Suprapubic skin (tissue), 4 donors: Measurements from ENCODE around the gene CFL1. TPM values are rescaled to one million over a fixed set of nuclear protein-coding genes. Genes with fewer than 3 reads are reported as not detected.

ENCODE experiments used
- DNase-seq, 2 donors: peaks; one replicate each; pipeline ENCODE4 v3.0.0-alpha.2; 2019; ENCODE audit warnings: low spot score in 2 of 2
- H3K27ac ChIP-seq: fragments of 200-600 bp; sonication (generic); one replicate; pipeline ENCODE4 v1.5.1; 2019
- H3K27me3 ChIP-seq: fragments of 200-600 bp; sonication (generic); one replicate; pipeline ENCODE4 v1.5.1; 2019
- H3K36me3 ChIP-seq: fragments of 200-600 bp; sonication (generic); one replicate; pipeline ENCODE4 v1.5.1; 2019
- H3K4me1 ChIP-seq: fragments of 200-600 bp; sonication (generic); one replicate; pipeline ENCODE4 v1.5.1; 2019
- H3K4me3 ChIP-seq: fragments of 200-600 bp; sonication (generic); one replicate; pipeline ENCODE4 v1.5.1; 2019; ENCODE audit warnings: mild to moderate bottlenecking
- H3K9me3 ChIP-seq: fragments of 200-600 bp; sonication (generic); one replicate; pipeline ENCODE4 v1.5.1; 2019
- EP300 ChIP-seq: sonication (generic); formaldehyde crosslinking; IDR thresholded peaks from one replicate; pipeline ENCODE4 v1.6.1; 2017; ENCODE audit warnings: antibody characterized with exemption
- POLR2A ChIP-seq, 2 donors: fragments of 450-650 bp; IDR thresholded peaks; one replicate each; pipeline ENCODE4 v1.6.1; 2017; ENCODE audit warnings: antibody characterized with exemption in 2 of 2, mild to moderate bottlenecking in 2 of 2, moderate library complexity in 2 of 2
- POLR2AphosphoS5 ChIP-seq, 3 donors: sonication (generic); formaldehyde crosslinking; IDR thresholded peaks; one replicate each; pipeline ENCODE4 v1.6.1; 2017; ENCODE audit warnings: antibody characterized with exemption in 3 of 3
- whole genome bisulfite sequencing: methylation state at CpG from one replicate; pipeline ENCODE4 v1.1.5; 2018; 5-methylcytosine and 5-hydroxymethylcytosine counted together
- total RNA-seq, 4 donors: library from RNA; depleted of rRNA; stranded (reverse); fragments of >200 nt; gene quantifications; one replicate each; pipeline ENCODE4 v1.1.0, GENCODE V29; 2016
- TF ChIP-seq, protein P1 (sequence below), 2 donors: fragments of 200-600 bp in 1 of 2; fragments of 450-650 bp in 1 of 2; sonication (generic) in 1 of 2; IDR thresholded peaks; one replicate each; pipeline ENCODE4 v1.5.1; 2016 to 2019; ENCODE audit warnings: antibody characterized with exemption in 2 of 2, mild to moderate bottlenecking in 1 of 2, moderate library complexity in 1 of 2

CFL1 gene
- total RNA-seq, 4 donors from 2014 or later: 331 to 608 (median 584) TPM

DNA sequence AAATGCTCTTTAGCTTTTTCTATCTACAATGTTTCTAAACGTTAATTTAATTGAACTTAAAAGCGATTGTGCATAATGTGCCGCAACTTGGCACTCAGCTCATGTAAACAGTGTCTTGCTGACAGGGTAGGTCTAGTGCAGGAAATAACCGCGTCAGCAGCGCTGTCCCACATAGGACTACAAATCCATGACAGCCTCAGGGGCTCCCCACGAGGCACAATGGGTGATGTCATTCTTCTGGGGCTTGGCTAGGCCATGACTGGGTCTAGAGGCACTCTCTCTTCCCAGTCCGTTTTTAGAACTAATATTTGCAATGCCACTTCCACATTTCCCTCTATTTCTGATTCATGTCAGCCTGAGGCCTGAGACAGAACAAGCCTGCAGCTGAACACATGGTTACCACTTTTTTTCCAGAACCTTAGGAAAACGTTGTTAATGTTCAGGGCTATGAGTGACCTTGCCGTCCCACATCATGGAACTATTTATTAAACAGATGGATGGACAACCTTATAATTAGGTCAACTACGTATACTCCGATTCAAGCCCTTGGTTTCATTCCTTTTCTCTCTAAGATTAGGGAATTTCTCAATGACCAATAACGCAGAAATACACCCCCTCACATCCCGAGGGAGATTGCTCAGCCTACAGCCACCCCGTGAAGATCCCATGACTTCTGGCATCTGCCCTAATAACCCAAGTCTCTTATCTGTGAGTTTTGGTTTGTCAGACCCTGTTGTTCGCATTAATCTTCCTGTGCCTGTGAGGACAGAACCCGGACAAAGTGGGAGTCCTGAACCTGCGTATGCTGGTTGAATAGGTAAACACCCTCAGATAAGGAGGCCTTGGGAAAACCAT lies 43.6 kb downstream of the CFL1 start:
- H3K27ac ChIP-seq: peak overlapping the region; percentile 34
- WGBS: 49% methylated on average over 18 of the region's 18 CpGs
- peaks cover 37% of the 10 kb centered on the region for H3K4me1 ChIP-seq
- no peaks in the 10 kb centered on the region for H3K9me3 ChIP-seq
- H3K4me3 ChIP-seq: no peak overlapping the region
- DNase-seq: no peak
- no peak for TF ChIP-seq POLR2AphosphoS5 (IDR thresholded peaks at IDR 0.05)
- TF ChIP-seq, protein P1, sequence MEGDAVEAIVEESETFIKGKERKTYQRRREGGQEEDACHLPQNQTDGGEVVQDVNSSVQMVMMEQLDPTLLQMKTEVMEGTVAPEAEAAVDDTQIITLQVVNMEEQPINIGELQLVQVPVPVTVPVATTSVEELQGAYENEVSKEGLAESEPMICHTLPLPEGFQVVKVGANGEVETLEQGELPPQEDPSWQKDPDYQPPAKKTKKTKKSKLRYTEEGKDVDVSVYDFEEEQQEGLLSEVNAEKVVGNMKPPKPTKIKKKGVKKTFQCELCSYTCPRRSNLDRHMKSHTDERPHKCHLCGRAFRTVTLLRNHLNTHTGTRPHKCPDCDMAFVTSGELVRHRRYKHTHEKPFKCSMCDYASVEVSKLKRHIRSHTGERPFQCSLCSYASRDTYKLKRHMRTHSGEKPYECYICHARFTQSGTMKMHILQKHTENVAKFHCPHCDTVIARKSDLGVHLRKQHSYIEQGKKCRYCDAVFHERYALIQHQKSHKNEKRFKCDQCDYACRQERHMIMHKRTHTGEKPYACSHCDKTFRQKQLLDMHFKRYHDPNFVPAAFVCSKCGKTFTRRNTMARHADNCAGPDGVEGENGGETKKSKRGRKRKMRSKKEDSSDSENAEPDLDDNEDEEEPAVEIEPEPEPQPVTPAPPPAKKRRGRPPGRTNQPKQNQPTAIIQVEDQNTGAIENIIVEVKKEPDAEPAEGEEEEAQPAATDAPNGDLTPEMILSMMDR (IDR thresholded peaks at IDR 0.05): no peak
- no peak for TF ChIP-seq POLR2A (IDR thresholded peaks at IDR 0.05)
- TF ChIP-seq EP300: no peak
- no peaks in the 10 kb centered on the region for H3K27me3 ChIP-seq
- no peaks in the 10 kb centered on the region for H3K36me3 ChIP-seq

DNA sequence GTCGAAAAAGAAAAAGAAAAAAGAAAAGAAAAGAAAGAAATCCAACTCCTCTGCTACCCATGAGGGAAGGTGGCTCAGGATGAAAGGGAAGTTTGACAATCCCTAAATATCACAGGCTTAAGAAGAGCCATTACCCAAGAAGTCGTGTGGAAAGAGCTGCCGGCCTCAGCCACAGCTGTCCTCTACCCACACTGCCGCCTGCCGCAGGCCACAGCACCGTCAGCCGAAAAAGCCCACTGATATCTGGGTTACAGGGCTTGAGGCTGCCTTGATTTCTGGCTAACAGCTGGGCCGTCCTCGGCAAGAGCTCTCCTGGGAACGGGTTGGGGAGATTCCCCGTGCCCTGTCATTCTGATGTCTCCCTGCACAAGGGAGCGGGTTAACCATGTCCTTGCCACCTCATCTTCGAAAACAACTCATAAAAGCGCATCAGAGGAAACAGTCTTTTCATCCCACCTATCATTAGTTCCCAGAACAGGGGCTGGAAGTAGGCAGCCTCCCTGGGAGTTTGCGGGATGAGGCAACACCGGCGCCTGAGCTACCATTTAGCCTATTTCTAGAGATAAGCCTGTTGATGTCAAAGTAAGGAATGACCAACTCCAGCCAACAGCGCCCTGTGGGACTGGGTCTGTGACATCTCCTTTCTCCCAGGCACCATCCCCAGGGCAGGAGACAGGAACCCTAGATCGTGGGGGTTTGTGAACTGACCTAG lies 46.1 kb downstream of the CFL1 start:
- H3K4me3 ChIP-seq: no peak overlapping the region
- H3K36me3 ChIP-seq: no peaks in the 10 kb centered on the region
- H3K27ac ChIP-seq: no peak overlapping the region
- H3K4me1 ChIP-seq: peaks cover 32% of the 10 kb centered on the region
- TF ChIP-seq, protein P1 (IDR thresholded peaks at IDR 0.05): no peak
- TF ChIP-seq POLR2AphosphoS5 (IDR thresholded peaks at IDR 0.05) (no peak), EP300 (no peak), POLR2A (IDR thresholded peaks at IDR 0.05) (no peak)
- DNase-seq: no peak
- no peaks in the 10 kb centered on the region for H3K27me3 ChIP-seq
- 66% methylated on average over 19 of the region's 19 CpGs for WGBS
- H3K9me3 ChIP-seq: no peaks in the 10 kb centered on the region

DNA sequence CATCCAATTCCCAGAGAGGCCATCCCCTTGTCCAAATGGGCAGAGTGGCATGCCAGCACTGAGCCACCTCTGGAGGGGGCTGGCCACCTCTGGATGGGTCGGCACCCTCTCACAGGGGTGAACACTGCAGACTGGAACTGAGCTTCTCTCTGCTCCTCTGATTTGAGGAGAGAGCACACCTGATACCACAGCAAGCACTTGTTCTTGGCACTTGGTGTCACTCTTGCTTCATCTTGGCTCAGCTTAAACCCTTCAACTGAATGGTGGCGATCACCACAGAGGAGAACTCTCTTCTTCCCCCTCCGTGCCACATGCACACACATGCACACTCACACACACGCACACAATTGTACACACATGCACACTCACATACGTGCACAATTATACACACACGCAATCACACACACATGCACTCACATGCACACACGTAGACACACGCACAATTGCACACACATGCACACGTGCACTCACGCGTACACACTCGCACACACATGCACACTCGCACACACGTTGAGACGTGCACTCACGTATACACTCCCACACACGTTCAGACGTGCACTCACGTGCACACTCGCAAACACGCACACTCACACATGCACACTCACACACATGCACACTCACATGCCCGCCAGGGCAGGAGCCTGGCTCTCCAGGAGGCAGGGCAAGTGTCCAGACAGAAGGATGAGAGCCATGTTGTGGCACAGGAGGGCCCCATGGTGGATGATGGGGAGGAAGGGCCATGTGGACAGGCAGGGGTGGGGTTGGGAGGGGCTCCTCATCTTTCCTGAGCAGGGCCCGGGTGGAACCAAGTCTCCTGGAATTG lies 47.7 kb downstream of the CFL1 start:
- TF ChIP-seq, protein P1 (IDR thresholded peaks at IDR 0.05): no peak
- no peak for TF ChIP-seq POLR2A (IDR thresholded peaks at IDR 0.05)
- TF ChIP-seq POLR2AphosphoS5 (IDR thresholded peaks at IDR 0.05): no peak
- no peak for TF ChIP-seq EP300
- no peak overlapping the region for H3K27ac ChIP-seq
- H3K9me3 ChIP-seq: no peaks in the 10 kb centered on the region
- no peaks in the 10 kb centered on the region for H3K27me3 ChIP-seq
- H3K36me3 ChIP-seq: no peaks in the 10 kb centered on the region
- 84% methylated on average over 23 of the region's 23 CpGs for WGBS
- H3K4me3 ChIP-seq: no peak overlapping the region
- no peak for DNase-seq
- H3K4me1 ChIP-seq: peaks cover 23% of the 10 kb centered on the region

DNA sequence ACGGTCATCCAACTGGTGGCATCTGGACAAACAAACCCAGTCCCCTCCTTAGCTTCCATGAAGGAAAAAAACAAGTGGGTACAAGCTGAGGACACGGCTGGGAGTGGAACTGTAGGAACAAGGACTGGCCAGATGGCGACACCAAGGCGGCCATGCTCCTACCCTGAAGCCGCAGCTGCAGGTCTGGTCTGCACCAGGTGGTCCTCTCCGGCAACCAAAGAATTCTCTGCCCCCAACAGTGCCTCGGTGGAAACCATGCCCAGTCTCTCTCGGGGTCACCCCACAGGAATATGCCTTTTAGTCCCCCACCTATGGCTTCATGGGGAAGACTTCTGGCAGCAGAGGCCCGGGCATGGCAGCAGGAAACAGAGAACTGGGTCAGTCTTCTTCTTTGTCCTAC lies 48.5 kb downstream of the CFL1 start:
- no peaks in the 10 kb centered on the region for H3K27me3 ChIP-seq
- H3K9me3 ChIP-seq: no peaks in the 10 kb centered on the region
- H3K27ac ChIP-seq: no peak overlapping the region
- H3K4me1 ChIP-seq: peaks cover 16% of the 10 kb centered on the region
- DNase-seq: no peak
- no peaks in the 10 kb centered on the region for H3K36me3 ChIP-seq
- no peak overlapping the region for H3K4me3 ChIP-seq
- WGBS: 63% methylated on average over 7 of the region's 9 CpGs
- TF ChIP-seq POLR2AphosphoS5 (IDR thresholded peaks at IDR 0.05) (no peak), POLR2A (IDR thresholded peaks at IDR 0.05) (no peak), EP300 (no peak)
- TF ChIP-seq, protein P1 (IDR thresholded peaks at IDR 0.05): no peak
